GM12875 (cell line): ENCODE measurements around the gene EEF2K.

ENCODE experiments used
- H3K4me3 ChIP-seq: one replicate; pipeline ENCODE4 v1.5.1; 2011; ENCODE audit warnings: low read depth, low read length, control low read depth
- CTCF ChIP-seq: IDR thresholded peaks from 2 replicates; pipeline ENCODE4 v1.5.1; 2011; ENCODE audit warnings: low read depth, mild to moderate bottlenecking, control low read depth, inconsistent platforms, low read length, moderate library complexity, borderline replicate concordance; ENCODE audit not compliant: insufficient read depth

Gene EEF2K

GRCh38 chr16:22327446-22327775, 121.3 kb downstream of the EEF2K start:
- H3K4me3 ChIP-seq: no peak overlapping the region
- TF ChIP-seq CTCF: no peak

- no peak overlapping the region for H3K4me3 ChIP-seq
- TF ChIP-seq CTCF: no peak
Observed at GRCh38 chr16:22328081-22328725, 122.1 kb downstream of the EEF2K start.

- no peak for TF ChIP-seq CTCF
- no peak overlapping the region for H3K4me3 ChIP-seq
Observed at GRCh38 chr16:22329199-22329695, 123.2 kb downstream of the EEF2K start.

- no peak overlapping the region for H3K4me3 ChIP-seq
- no peak for TF ChIP-seq CTCF
Observed at GRCh38 chr16:22330326-22330725, 124.2 kb downstream of the EEF2K start.

- no peak overlapping the region for H3K4me3 ChIP-seq
- no peak for TF ChIP-seq CTCF
Observed at GRCh38 chr16:22333457-22333994, 127.4 kb downstream of the EEF2K start.

- no peak overlapping the region for H3K4me3 ChIP-seq
- TF ChIP-seq CTCF: no peak
Observed at GRCh38 chr16:22335668-22336246, 129.7 kb downstream of the EEF2K start.

- no peak overlapping the region for H3K4me3 ChIP-seq
- TF ChIP-seq CTCF: no peak
Observed at GRCh38 chr16:22336581-22336980, 130.5 kb downstream of the EEF2K start.
